MM.1S (cell line): ENCODE data around the gene MGAM2.

Source experiments
- CTCF ChIP-seq: fragments of 300-600 bp; sonication (generic); IDR thresholded peaks from 2 replicates; pipeline ENCODE4 v1.5.1; 2016; ENCODE audit warnings: antibody characterized with exemption, low read length, mixed read lengths
- EZH2 ChIP-seq: fragments of 300-600 bp; sonication (generic); optimal IDR thresholded peaks from 2 replicates; pipeline ENCODE3; 2017; ENCODE audit warnings: low read depth, mild to moderate bottlenecking, antibody characterized with exemption, low read length, mixed read lengths

GRCh38 chr7:142231716-142232115 lies 120.2 kb downstream of the MGAM2 start:
- TF ChIP-seq CTCF (no peak), EZH2 (no peak)
